Transverse colon (tissue), 4 donors: Measurements from ENCODE around the gene RGSL1. TPM values are rescaled to one million over a fixed set of nuclear protein-coding genes. Genes with fewer than 3 reads are reported as not detected.
A peak's percentile ranks its signal among the peaks of the same experiment; 100 is the strongest.

Source experiments
- DNase-seq: peaks from one replicate; pipeline ENCODE4 v3.0.0-alpha.2; 2019
- H3K27ac ChIP-seq, 4 donors: fragments of 200-600 bp; sonication (generic); 2 replicates each; pipeline ENCODE4 v1.5.1; 2016 to 2018; ENCODE audit warnings: inconsistent platforms in 4 of 4
- H3K27me3 ChIP-seq: fragments of 200-600 bp; sonication (generic); 2 replicates; pipeline ENCODE4 v1.5.1; 2017; ENCODE audit warnings: inconsistent platforms
- H3K36me3 ChIP-seq, 4 donors: fragments of 200-600 bp; sonication (generic); 2 replicates each; pipeline ENCODE4 v1.5.1; 2017 to 2019; ENCODE audit warnings: inconsistent platforms in 4 of 4
- H3K4me1 ChIP-seq, 4 donors: fragments of 200-600 bp; sonication (generic); 2 replicates each; pipeline ENCODE4 v1.5.1; 2017 to 2020; ENCODE audit warnings: inconsistent platforms in 4 of 4
- H3K4me3 ChIP-seq, 4 donors: fragments of 200-600 bp; sonication (generic); 1 replicate in 1 of 4; 2 replicates in 3 of 4; pipeline versions ENCODE4 v1.5.1 to v1.6.1; 2017 to 2019; ENCODE audit warnings: inconsistent platforms in 4 of 4
- H3K9me3 ChIP-seq, 2 donors: fragments of 200-600 bp; sonication (generic); 2 replicates each; pipeline ENCODE4 v1.5.1; 2017 to 2019; ENCODE audit warnings: inconsistent platforms in 2 of 2
- EP300 ChIP-seq: sonication (generic); formaldehyde crosslinking; IDR thresholded peaks from one replicate; pipeline ENCODE4 v1.6.1; 2017; ENCODE audit warnings: antibody characterized with exemption, low read depth
- POLR2A ChIP-seq: fragments of 450-650 bp; IDR thresholded peaks from one replicate; pipeline ENCODE4 v1.6.1; 2016; ENCODE audit warnings: antibody characterized with exemption, mild to moderate bottlenecking, moderate library complexity
- POLR2AphosphoS5 ChIP-seq, 3 donors: sonication (generic); formaldehyde crosslinking; IDR thresholded peaks; one replicate each; pipeline ENCODE4 v1.6.1; 2016; ENCODE audit warnings: antibody characterized with exemption in 3 of 3
- WGBS, 2 donors: methylation state at CpG; one replicate each; pipeline ENCODE4 v1.1.5; 2018; ENCODE audit warnings: low coverage in 1 of 2; 5-methylcytosine and 5-hydroxymethylcytosine counted together
- in situ Hi-C, 4 donors: fragments of 200-750 bp; cut with MboI; loops; one replicate each; pipeline versions ENCODE4 v1.15.0 to v1.15.1; 2017; ENCODE audit warnings: low sequenced_read_pairs in 3 of 4, low pct_ligation_motif_present in 1 of 4, low pct_unique_long_range_greater_than_20kb in 1 of 4
- intact Hi-C: fragments of 100-400 bp; cut with DNase I; formaldehyde crosslinking; loops from one replicate; pipeline ENCODE4 v1.15.1; 2023; ENCODE audit warnings: low total_unique reads
- total RNA-seq, 4 donors: library from RNA; depleted of rRNA; stranded (reverse); fragments of >200 nt; gene quantifications; one replicate each; pipeline ENCODE4 v1.1.0, GENCODE V29; 2016
- TF ChIP-seq, protein P1 (sequence below), 5 experiments: fragments of 200-600 bp in 3 of 5; fragments of 450-650 bp in 2 of 5; sonication (generic) in 3 of 5; IDR thresholded peaks; 1 replicate in 2 of 5; 2 replicates in 3 of 5; pipeline ENCODE4 v1.5.1; 2016 to 2017; ENCODE audit warnings: antibody characterized with exemption in 5 of 5, inconsistent platforms in 3 of 5, mild to moderate bottlenecking in 2 of 5, moderate library complexity in 1 of 5

The RGSL1 gene
- total RNA-seq, 4 donors from 2014 or later, result not detected

DNA sequence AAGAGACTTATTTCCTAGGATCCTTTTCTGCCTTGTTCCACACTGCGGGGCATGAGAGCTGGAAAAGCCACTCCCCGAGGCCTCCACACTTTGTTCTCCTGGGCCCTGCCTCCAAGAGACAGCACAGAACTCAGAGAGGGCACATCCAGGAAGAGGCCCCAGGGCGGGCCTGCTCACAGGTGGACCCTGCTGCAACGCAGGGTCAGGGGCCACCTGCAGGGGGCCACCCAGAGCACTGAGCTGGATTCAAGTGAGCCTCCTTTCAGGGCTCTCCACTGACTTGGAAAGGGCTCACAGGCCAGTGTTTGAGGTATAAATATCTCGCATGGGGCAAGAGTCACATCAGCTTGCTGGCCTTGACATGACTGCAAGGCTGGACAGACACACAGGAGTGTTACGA, 149.4 kb downstream of the RGSL1 start:
- TF ChIP-seq EP300 (no peak), POLR2AphosphoS5 (IDR thresholded peaks at IDR 0.05) (no peak)
- TF ChIP-seq, protein P1, sequence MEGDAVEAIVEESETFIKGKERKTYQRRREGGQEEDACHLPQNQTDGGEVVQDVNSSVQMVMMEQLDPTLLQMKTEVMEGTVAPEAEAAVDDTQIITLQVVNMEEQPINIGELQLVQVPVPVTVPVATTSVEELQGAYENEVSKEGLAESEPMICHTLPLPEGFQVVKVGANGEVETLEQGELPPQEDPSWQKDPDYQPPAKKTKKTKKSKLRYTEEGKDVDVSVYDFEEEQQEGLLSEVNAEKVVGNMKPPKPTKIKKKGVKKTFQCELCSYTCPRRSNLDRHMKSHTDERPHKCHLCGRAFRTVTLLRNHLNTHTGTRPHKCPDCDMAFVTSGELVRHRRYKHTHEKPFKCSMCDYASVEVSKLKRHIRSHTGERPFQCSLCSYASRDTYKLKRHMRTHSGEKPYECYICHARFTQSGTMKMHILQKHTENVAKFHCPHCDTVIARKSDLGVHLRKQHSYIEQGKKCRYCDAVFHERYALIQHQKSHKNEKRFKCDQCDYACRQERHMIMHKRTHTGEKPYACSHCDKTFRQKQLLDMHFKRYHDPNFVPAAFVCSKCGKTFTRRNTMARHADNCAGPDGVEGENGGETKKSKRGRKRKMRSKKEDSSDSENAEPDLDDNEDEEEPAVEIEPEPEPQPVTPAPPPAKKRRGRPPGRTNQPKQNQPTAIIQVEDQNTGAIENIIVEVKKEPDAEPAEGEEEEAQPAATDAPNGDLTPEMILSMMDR (IDR thresholded peaks at IDR 0.05), result peak in 1 of 5 experiments; percentile 17
- in situ Hi-C loops (loop anchor here in 3 of 4 donors (5.0 to 25.0 kb wide), 4 partner anchors 155 to 512 kb away; partner anchors contain the start of gene NPL (in 1 of the 3)), intact Hi-C loops (no loop called here)
- Histone ChIP-seq H3K27me3 (no peaks in the 10 kb centered on the region), H3K36me3 (no peaks in the 10 kb centered on the region), H3K9me3 (no peaks in the 10 kb centered on the region), H3K27ac (no peak overlapping the region), H3K4me1 (peaks cover 4 to 11% (median 7%) of the 10 kb centered on the region in 4 donors), H3K4me3 (no peak overlapping the region)
- DNase-seq, result no peak
- 90% methylated on average over 6 of the region's 6 CpGs; no CpG with 5 or more reads in 1 of the 2 donors for WGBS, 2 donors

DNA sequence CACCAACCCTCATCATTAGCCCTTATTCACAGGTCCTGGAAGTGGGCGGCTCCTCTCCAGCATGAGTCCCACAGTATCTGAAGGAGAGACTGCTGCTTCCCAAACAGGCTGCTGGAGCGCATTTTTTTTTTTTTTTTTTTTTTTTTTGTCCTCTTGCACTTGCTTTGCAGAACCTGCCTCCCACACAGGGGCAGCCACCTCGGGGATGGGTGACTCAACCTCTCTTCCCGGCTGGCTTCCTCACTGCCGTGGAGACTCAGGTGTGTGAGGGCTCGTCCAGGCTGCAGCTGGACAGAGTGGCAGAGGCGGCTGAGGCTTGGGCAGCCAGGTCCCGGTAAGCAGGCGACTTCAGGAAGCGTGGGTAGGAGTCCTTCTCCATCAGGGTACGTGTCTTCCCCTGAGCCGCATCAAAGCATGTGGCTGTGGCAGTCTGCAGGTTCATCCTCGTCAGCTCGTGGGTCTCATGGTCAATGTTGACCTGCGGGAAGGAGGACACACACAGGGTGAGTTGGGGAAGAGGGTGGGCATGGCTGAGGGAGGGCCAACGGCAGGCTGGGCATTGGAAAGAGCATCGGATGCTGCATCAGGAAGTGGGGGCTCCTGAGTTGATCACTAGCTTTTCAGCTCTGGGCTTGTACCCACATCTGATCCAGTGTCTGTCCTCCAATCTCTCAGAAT, 150.2 kb downstream of the RGSL1 start:
- no peak overlapping the region for H3K27ac ChIP-seq
- H3K4me1 ChIP-seq, result peaks cover 4 to 16% (median 11%) of the 10 kb centered on the region in 4 donors
- H3K36me3 ChIP-seq, result no peaks in the 10 kb centered on the region
- H3K4me3 ChIP-seq, result no peak overlapping the region
- in situ Hi-C loops (loop anchor here in 2 of 4 donors (5.0 kb wide), 1 partner anchor 187 kb away; the partner anchor contains the start of gene NPL (in 2 of the 2)), intact Hi-C loops (loop anchor here (2.0 kb wide), 1 partner anchor 183 kb away; no protein-coding TSS in a partner anchor)
- H3K27me3 ChIP-seq, result no peaks in the 10 kb centered on the region
- no peak for DNase-seq
- 76 to 100% methylated on average over 3 to 17 of the region's 17 CpGs for WGBS, 2 donors
- no peaks in the 10 kb centered on the region for H3K9me3 ChIP-seq
- TF ChIP-seq, protein P1 (IDR thresholded peaks at IDR 0.05), result no peak
- TF ChIP-seq POLR2AphosphoS5 (IDR thresholded peaks at IDR 0.05), result no peak
- no peak for TF ChIP-seq EP300
- no peak for TF ChIP-seq POLR2A

DNA sequence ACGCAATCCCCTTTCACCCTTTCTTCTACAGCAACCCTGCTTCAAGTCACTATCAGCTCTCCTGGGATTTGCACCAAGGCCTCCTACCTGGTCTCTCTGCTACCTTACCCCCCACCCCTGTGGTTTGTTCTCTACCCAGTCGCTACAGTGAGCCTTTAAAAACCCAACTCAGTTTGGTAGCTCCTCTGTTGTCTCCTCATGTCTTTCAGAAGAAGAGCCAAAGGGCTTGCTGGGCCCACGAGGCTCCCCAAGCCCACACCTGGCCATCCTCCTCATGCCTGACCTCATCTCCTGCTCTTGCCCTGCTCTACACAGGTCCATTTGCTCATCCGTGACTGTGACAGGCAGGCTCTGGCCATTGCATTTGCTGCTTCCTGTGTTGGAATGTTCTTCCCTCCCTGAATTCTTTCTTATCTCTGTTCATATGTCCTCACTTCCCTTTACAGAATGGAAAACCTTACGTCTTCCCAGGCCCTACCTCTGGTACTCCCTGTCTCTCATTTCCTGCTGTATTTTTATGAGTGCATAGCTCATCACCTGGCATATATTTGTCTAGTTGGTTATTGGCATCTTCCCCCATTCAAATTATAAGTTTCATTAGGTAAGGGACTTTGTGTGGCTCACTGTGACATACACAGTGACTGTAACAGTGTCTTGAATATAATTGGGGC, 150.9 kb downstream of the RGSL1 start:
- no peak for DNase-seq
- Histone ChIP-seq H3K4me1 (peaks cover 4 to 16% (median 11%) of the 10 kb centered on the region in 4 donors), H3K4me3 (no peak overlapping the region), H3K27ac (peak overlapping the region in 1 of 4 donors; percentile 7), H3K27me3 (no peaks in the 10 kb centered on the region), H3K9me3 (no peaks in the 10 kb centered on the region), H3K36me3 (no peaks in the 10 kb centered on the region)
- 58 to 67% methylated on average over 3 to 5 of the region's 5 CpGs for WGBS, 2 donors
- in situ Hi-C loops, result loop anchor here in 2 of 4 donors (5.0 kb wide), 1 partner anchor 186 kb away; the partner anchor contains the start of gene NPL (in 2 of the 2)
- intact Hi-C loops, result loop anchor here (2.0 kb wide), 1 partner anchor 182 kb away; no protein-coding TSS in a partner anchor
- no peak for TF ChIP-seq POLR2A
- no peak for TF ChIP-seq EP300
- no peak for TF ChIP-seq POLR2AphosphoS5 (IDR thresholded peaks at IDR 0.05)
- TF ChIP-seq, protein P1 (IDR thresholded peaks at IDR 0.05), result no peak

DNA sequence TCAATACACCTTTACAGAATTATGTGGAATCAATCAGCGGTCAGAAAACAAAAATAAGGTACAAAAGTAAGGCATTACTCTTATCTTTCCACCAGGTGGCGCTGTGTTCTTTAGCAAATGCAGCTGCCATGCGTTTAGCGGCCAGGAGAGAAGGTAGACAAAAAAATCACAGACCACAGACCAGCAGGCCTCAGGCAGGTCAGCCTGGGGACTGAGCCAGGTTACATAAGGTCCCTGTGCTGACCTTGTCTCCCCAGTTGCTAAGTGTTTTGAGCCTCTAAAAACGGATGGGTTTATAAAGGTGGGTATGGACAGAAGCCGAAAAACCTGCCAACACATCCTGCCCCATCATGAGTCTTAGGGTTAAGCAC, 151.5 kb downstream of the RGSL1 start:
- 4 to 18% methylated on average over 4 to 6 of the region's 6 CpGs for WGBS, 2 donors
- Histone ChIP-seq H3K27me3 (no peaks in the 10 kb centered on the region), H3K4me1 (peaks cover 4 to 16% (median 11%) of the 10 kb centered on the region in 4 donors), H3K9me3 (no peaks in the 10 kb centered on the region), H3K36me3 (no peaks in the 10 kb centered on the region), H3K4me3 (no peak overlapping the region), H3K27ac (peak overlapping the region in 1 of 4 donors; percentile 74)
- in situ Hi-C loops (loop anchor here in 2 of 4 donors (5.0 kb wide), 1 partner anchor 186 kb away; the partner anchor contains the start of gene NPL (in 2 of the 2)), intact Hi-C loops (loop anchor here (2.0 kb wide), 1 partner anchor 181 kb away; no protein-coding TSS in a partner anchor)
- TF ChIP-seq EP300 (no peak), POLR2AphosphoS5 (IDR thresholded peaks at IDR 0.05) (no peak), POLR2A (no peak)
- TF ChIP-seq, protein P1 (IDR thresholded peaks at IDR 0.05), result peak; percentile 85 to 93 (median 89)
- DNase-seq, result peak; percentile 61
